ENCODE results near the gene NAPB. TPM values are rescaled to one million over a fixed set of nuclear protein-coding genes. Genes with fewer than 3 reads are reported as not detected.
A peak's percentile ranks its signal among the peaks of the same experiment; 100 is the strongest.

NAPB gene
- polyA plus RNA-seq, 1 donor from 2014 or later, result 133 TPM

DNA sequence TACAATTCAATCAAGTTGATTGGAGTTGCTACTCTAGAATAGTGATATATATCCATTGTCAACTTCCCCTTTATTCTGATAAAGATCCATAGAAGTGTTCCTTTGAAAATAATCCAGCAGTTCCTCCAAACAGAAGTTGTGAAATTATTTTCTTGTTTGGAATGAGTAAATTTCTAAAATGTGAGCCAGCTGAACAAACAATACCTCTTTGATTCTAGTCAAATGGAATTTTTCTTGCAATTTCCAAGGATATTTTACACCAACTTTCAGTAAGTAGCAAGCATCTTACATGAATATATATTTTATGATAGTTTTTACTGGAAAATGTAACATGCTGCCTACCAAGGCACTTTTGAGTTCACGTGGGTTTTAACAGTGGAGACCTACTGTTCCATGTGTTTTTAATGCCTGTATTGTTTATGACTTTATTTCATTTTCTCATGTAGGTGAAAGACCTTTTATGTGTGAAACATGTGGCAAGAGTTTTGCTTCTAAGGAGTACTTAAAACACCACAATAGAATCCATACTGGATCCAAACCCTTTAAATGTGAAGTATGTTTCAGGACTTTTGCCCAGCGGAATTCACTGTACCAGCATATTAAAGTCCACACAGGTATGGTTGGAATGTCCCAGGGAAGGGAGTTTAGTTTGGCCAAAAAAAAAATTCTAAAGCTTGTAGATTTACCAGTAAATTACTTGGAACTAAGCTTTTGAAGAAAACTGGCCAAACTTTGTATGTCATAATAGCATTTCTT, 52.8 kb downstream of the NAPB start:
- Histone ChIP-seq H3K4me2 (ENCODE audit: low read length) (no peak overlapping the region), H3K79me2 (replicated peaks; ENCODE audit: insufficient read depth, low read length) (peaks cover 42% of the 10 kb centered on the region), H3K27me3 (ENCODE audit: insufficient read depth, low read depth, low read length) (no peaks in the 10 kb centered on the region), H3K9ac (ENCODE audit: low read length) (no peak overlapping the region), H3K4me3 (ENCODE audit: low read length) (no peak overlapping the region), H4K20me1 (ENCODE audit: insufficient read depth) (no peaks in the 10 kb centered on the region), H3K9me3 (ENCODE audit: low read length) (no peaks in the 10 kb centered on the region), H2AFZ (ENCODE audit: low read depth, low read length) (no peak overlapping the region), H3K27ac (ENCODE audit: low read length) (no peak overlapping the region), H3F3A (ENCODE audit: insufficient read depth, low read length, poor library complexity, severe bottlenecking) (no peaks in the 10 kb centered on the region), H3K9me2 (ENCODE audit: insufficient read depth, low read length) (no peaks in the 10 kb centered on the region), H3K36me3 (ENCODE audit: insufficient read depth, low read length) (peaks cover 30% of the 10 kb centered on the region)
- TF ChIP-seq EP300 (conservative IDR thresholded peaks at IDR 0.05; ENCODE audit: poor library complexity, severe bottlenecking) (no peak), POLR2AphosphoS5 (IDR thresholded peaks at IDR 0.05) (no peak), SMC3 (conservative IDR thresholded peaks at IDR 0.05; ENCODE audit: poor library complexity) (no peak), MXI1 (conservative IDR thresholded peaks at IDR 0.05; ENCODE audit: poor library complexity, severe bottlenecking) (no peak), TAF1 (IDR thresholded peaks at IDR 0.05; ENCODE audit: low read depth) (no peak), EZH2 (IDR thresholded peaks at IDR 0.05; ENCODE audit: borderline replicate concordance, insufficient read depth, low read length, poor library complexity, severe bottlenecking) (no peak), RAD21 (conservative IDR thresholded peaks at IDR 0.05) (no peak)
- TF ChIP-seq, protein P1, sequence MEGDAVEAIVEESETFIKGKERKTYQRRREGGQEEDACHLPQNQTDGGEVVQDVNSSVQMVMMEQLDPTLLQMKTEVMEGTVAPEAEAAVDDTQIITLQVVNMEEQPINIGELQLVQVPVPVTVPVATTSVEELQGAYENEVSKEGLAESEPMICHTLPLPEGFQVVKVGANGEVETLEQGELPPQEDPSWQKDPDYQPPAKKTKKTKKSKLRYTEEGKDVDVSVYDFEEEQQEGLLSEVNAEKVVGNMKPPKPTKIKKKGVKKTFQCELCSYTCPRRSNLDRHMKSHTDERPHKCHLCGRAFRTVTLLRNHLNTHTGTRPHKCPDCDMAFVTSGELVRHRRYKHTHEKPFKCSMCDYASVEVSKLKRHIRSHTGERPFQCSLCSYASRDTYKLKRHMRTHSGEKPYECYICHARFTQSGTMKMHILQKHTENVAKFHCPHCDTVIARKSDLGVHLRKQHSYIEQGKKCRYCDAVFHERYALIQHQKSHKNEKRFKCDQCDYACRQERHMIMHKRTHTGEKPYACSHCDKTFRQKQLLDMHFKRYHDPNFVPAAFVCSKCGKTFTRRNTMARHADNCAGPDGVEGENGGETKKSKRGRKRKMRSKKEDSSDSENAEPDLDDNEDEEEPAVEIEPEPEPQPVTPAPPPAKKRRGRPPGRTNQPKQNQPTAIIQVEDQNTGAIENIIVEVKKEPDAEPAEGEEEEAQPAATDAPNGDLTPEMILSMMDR (IDR thresholded peaks at IDR 0.05; ENCODE audit: poor library complexity, severe bottlenecking), result no peak
- TF ChIP-seq, protein P2, sequence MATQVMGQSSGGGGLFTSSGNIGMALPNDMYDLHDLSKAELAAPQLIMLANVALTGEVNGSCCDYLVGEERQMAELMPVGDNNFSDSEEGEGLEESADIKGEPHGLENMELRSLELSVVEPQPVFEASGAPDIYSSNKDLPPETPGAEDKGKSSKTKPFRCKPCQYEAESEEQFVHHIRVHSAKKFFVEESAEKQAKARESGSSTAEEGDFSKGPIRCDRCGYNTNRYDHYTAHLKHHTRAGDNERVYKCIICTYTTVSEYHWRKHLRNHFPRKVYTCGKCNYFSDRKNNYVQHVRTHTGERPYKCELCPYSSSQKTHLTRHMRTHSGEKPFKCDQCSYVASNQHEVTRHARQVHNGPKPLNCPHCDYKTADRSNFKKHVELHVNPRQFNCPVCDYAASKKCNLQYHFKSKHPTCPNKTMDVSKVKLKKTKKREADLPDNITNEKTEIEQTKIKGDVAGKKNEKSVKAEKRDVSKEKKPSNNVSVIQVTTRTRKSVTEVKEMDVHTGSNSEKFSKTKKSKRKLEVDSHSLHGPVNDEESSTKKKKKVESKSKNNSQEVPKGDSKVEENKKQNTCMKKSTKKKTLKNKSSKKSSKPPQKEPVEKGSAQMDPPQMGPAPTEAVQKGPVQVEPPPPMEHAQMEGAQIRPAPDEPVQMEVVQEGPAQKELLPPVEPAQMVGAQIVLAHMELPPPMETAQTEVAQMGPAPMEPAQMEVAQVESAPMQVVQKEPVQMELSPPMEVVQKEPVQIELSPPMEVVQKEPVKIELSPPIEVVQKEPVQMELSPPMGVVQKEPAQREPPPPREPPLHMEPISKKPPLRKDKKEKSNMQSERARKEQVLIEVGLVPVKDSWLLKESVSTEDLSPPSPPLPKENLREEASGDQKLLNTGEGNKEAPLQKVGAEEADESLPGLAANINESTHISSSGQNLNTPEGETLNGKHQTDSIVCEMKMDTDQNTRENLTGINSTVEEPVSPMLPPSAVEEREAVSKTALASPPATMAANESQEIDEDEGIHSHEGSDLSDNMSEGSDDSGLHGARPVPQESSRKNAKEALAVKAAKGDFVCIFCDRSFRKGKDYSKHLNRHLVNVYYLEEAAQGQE (IDR thresholded peaks at IDR 0.05; ENCODE audit: borderline replicate concordance), result no peak

DNA sequence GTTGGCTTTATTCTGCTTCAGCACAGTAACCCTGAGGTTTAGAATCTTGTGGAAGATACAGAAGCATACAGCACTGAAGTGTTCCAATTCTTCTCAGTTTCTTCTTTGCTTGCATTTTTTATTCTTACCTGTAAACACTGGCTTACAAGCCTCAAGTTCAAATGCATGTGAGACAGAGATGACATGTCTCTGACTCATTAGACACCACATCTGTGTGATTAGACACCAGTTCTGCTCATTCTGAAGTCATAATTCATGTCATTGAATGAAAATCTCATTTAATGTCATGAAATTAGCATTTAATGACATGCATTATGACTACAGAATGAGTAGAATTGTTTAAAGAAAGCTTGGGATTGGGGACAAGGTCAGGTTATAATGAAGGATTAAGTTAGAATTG, 53.5 kb downstream of the NAPB start:
- Histone ChIP-seq H3K36me3 (ENCODE audit: insufficient read depth, low read length) (peaks cover 29% of the 10 kb centered on the region), H4K20me1 (ENCODE audit: insufficient read depth) (no peaks in the 10 kb centered on the region), H3K27me3 (ENCODE audit: insufficient read depth, low read depth, low read length) (no peaks in the 10 kb centered on the region), H3K4me3 (ENCODE audit: low read length) (peak overlapping the region; percentile 48), H3K27ac (ENCODE audit: low read length) (no peak overlapping the region), H3K9me3 (ENCODE audit: low read length) (no peaks in the 10 kb centered on the region), H2AFZ (ENCODE audit: low read depth, low read length) (no peak overlapping the region), H3K79me2 (replicated peaks; ENCODE audit: insufficient read depth, low read length) (peaks cover 49% of the 10 kb centered on the region), H3K9me2 (ENCODE audit: insufficient read depth, low read length) (no peaks in the 10 kb centered on the region), H3K4me2 (ENCODE audit: low read length) (no peak overlapping the region), H3K9ac (ENCODE audit: low read length) (no peak overlapping the region), H3F3A (ENCODE audit: insufficient read depth, low read length, poor library complexity, severe bottlenecking) (no peaks in the 10 kb centered on the region)
- TF ChIP-seq RAD21 (conservative IDR thresholded peaks at IDR 0.05), result no peak
- TF ChIP-seq EZH2 (IDR thresholded peaks at IDR 0.05; ENCODE audit: borderline replicate concordance, insufficient read depth, low read length, poor library complexity, severe bottlenecking), result no peak
- no peak for TF ChIP-seq SMC3 (conservative IDR thresholded peaks at IDR 0.05; ENCODE audit: poor library complexity)

All from neural cell (in vitro differentiated cells).